ENCODE data around the gene RP2.

Gene RP2

GRCh38 chrX:46876901-46877300 lies 40.1 kb downstream of the RP2 start:
- no peaks in the 10 kb centered on the region for H4K20me1 ChIP-seq (ENCODE audit: insufficient read depth, low read length)
- H3K79me2 ChIP-seq (ENCODE audit: insufficient read depth, low read length): no peaks in the 10 kb centered on the region
- H3K27ac ChIP-seq (ENCODE audit: low read depth, low read length, poor library complexity, severe bottlenecking): no peak overlapping the region
- TF ChIP-seq CTCF (IDR thresholded peaks at IDR 0.05; ENCODE audit: low read length) (no peak), EZH2 (IDR thresholded peaks at IDR 0.05; ENCODE audit: borderline replicate concordance, low read length) (no peak)
- H3K36me3 ChIP-seq (ENCODE audit: insufficient read depth, low read length): peaks cover 7% of the 10 kb centered on the region; the same call in 1 of the 2 replicates
- no peaks in the 10 kb centered on the region for H3K9me3 ChIP-seq (ENCODE audit: low read length)
- H3K4me3 ChIP-seq (ENCODE audit: low read depth, low read length, poor library complexity, severe bottlenecking): no peak overlapping the region
- no peaks in the 10 kb centered on the region for H3K4me1 ChIP-seq (ENCODE audit: insufficient read depth, low read length, severe bottlenecking)
- H3K27me3 ChIP-seq (ENCODE audit: insufficient read depth, low read length): no peaks in the 10 kb centered on the region
- no peak overlapping the region for H3K4me2 ChIP-seq (ENCODE audit: low read length)
- H3K9ac ChIP-seq (ENCODE audit: low read length): no peak overlapping the region
- no peak overlapping the region for H2AFZ ChIP-seq (ENCODE audit: low read length)
- H3F3A ChIP-seq (ENCODE audit: insufficient read depth, low read length): no peaks in the 10 kb centered on the region
- no peaks in the 10 kb centered on the region for H3K9me2 ChIP-seq (ENCODE audit: low read depth, low read length)

- Histone ChIP-seq H3K36me3 (ENCODE audit: insufficient read depth, low read length) (peaks cover 7% of the 10 kb centered on the region; the same call in 1 of the 2 replicates), H3K4me1 (ENCODE audit: insufficient read depth, low read length, severe bottlenecking) (no peaks in the 10 kb centered on the region), H4K20me1 (ENCODE audit: insufficient read depth, low read length) (no peaks in the 10 kb centered on the region), H3K79me2 (ENCODE audit: insufficient read depth, low read length) (no peaks in the 10 kb centered on the region), H3K9me3 (ENCODE audit: low read length) (no peaks in the 10 kb centered on the region), H3F3A (ENCODE audit: insufficient read depth, low read length) (no peaks in the 10 kb centered on the region), H2AFZ (ENCODE audit: low read length) (no peak overlapping the region), H3K9ac (ENCODE audit: low read length) (no peak overlapping the region), H3K4me2 (ENCODE audit: low read length) (no peak overlapping the region), H3K4me3 (ENCODE audit: low read depth, low read length, poor library complexity, severe bottlenecking) (no peak overlapping the region), H3K27me3 (ENCODE audit: insufficient read depth, low read length) (no peaks in the 10 kb centered on the region), H3K9me2 (ENCODE audit: low read depth, low read length) (no peaks in the 10 kb centered on the region), H3K27ac (ENCODE audit: low read depth, low read length, poor library complexity, severe bottlenecking) (no peak overlapping the region)
- TF ChIP-seq CTCF (IDR thresholded peaks at IDR 0.05; ENCODE audit: low read length): no peak
- no peak for TF ChIP-seq EZH2 (IDR thresholded peaks at IDR 0.05; ENCODE audit: borderline replicate concordance, low read length)
These were observed 45.4 kb downstream of the RP2 start for GRCh38 chrX:46882266-46882665.

GRCh38 chrX:46884799-46885198 lies 48.0 kb downstream of the RP2 start:
- Histone ChIP-seq H3K9me2 (ENCODE audit: low read depth, low read length) (no peaks in the 10 kb centered on the region), H3K4me1 (ENCODE audit: insufficient read depth, low read length, severe bottlenecking) (no peaks in the 10 kb centered on the region), H3K9me3 (ENCODE audit: low read length) (no peaks in the 10 kb centered on the region), H4K20me1 (ENCODE audit: insufficient read depth, low read length) (no peaks in the 10 kb centered on the region), H3F3A (ENCODE audit: insufficient read depth, low read length) (no peaks in the 10 kb centered on the region), H2AFZ (ENCODE audit: low read length) (no peak overlapping the region), H3K9ac (ENCODE audit: low read length) (no peak overlapping the region), H3K4me2 (ENCODE audit: low read length) (no peak overlapping the region), H3K27ac (ENCODE audit: low read depth, low read length, poor library complexity, severe bottlenecking) (no peak overlapping the region), H3K36me3 (ENCODE audit: insufficient read depth, low read length) (peaks cover 7% of the 10 kb centered on the region; the same call in 1 of the 2 replicates), H3K79me2 (ENCODE audit: insufficient read depth, low read length) (no peaks in the 10 kb centered on the region), H3K27me3 (ENCODE audit: insufficient read depth, low read length) (no peaks in the 10 kb centered on the region), H3K4me3 (ENCODE audit: low read depth, low read length, poor library complexity, severe bottlenecking) (no peak overlapping the region)
- TF ChIP-seq EZH2 (IDR thresholded peaks at IDR 0.05; ENCODE audit: borderline replicate concordance, low read length) (no peak), CTCF (IDR thresholded peaks at IDR 0.05; ENCODE audit: low read length) (no peak)

All from OCI-LY1 (cell line).